DND-41 (cell line): ENCODE results near the gene SLCO2A1.

Experiments used
- ATAC-seq: fragments of 200-7000 bp; cut with Tn5 transposase; 3 replicates; pipeline ENCODE4 v1.9.1; 2021; ENCODE audit warnings: low read depth; ENCODE audit not compliant: insufficient read depth
- DNase-seq: peaks from one replicate; pipeline ENCODE4 v3.0.0-alpha.2; 2020
- H2AFZ ChIP-seq: 2 replicates; pipeline ENCODE4 v1.6.0; 2012; ENCODE audit warnings: low read depth, low read length
- H3K27ac ChIP-seq: 2 replicates; pipeline ENCODE4 v1.5.1; 2012; ENCODE audit warnings: low read length, inconsistent platforms
- H3K27me3 ChIP-seq: fragments of 200-600 bp; sonication (generic); 2 replicates; pipeline ENCODE4 v1.6.0; 2012; ENCODE audit warnings: low read length, mild to moderate bottlenecking, inconsistent platforms; ENCODE audit not compliant: insufficient read depth, poor library complexity
- H3K36me3 ChIP-seq: 2 replicates; pipeline ENCODE4 v1.5.1; 2012; ENCODE audit warnings: low read length, inconsistent platforms; ENCODE audit not compliant: insufficient read depth
- H3K4me1 ChIP-seq: 2 replicates; pipeline ENCODE4 v1.5.1; 2012; ENCODE audit warnings: mild to moderate bottlenecking, low read length; ENCODE audit not compliant: insufficient read depth
- H3K4me2 ChIP-seq: 2 replicates; pipeline ENCODE4 v1.6.0; 2012; ENCODE audit warnings: mild to moderate bottlenecking, moderate library complexity, low read length, inconsistent platforms; ENCODE audit not compliant: insufficient read depth
- H3K4me3 ChIP-seq, 2 experiments: fragments of 200-600 bp in 1 of 2; shearing (Covaris generic) in 1 of 2; 2 replicates each; pipeline ENCODE4 v1.5.1; 2012 to 2016; ENCODE audit warnings: inconsistent platforms in 2 of 2, low read length in 2 of 2, mild to moderate bottlenecking in 2 of 2, low read depth in 1 of 2, moderate library complexity in 1 of 2
- H3K79me2 ChIP-seq: 2 replicates; pipeline ENCODE4 v1.6.0; 2012; ENCODE audit warnings: low read length, inconsistent platforms; ENCODE audit not compliant: insufficient read depth
- H3K9ac ChIP-seq: 2 replicates; pipeline ENCODE4 v1.6.0; 2012; ENCODE audit warnings: low read depth, mild to moderate bottlenecking, inconsistent platforms, low read length, moderate library complexity
- H3K9me3 ChIP-seq: 2 replicates; pipeline ENCODE4 v1.5.1; 2012; ENCODE audit warnings: low read length, moderate library complexity, mild to moderate bottlenecking, inconsistent platforms; ENCODE audit not compliant: insufficient read depth, severe bottlenecking
- H4K20me1 ChIP-seq: 2 replicates; pipeline ENCODE4 v1.6.0; 2012; ENCODE audit warnings: low read length; ENCODE audit not compliant: insufficient read depth
- EZH2 ChIP-seq: IDR thresholded peaks from 3 replicates; pipeline ENCODE4 v1.6.1; 2012; ENCODE audit warnings: borderline replicate concordance, low read depth, mild to moderate bottlenecking, moderate library complexity, low read length, inconsistent platforms; ENCODE audit not compliant: severe bottlenecking
- TF ChIP-seq, protein P1 (sequence below): IDR thresholded peaks from 2 replicates; pipeline ENCODE4 v1.5.1; 2012; ENCODE audit warnings: borderline replicate concordance, low read length, moderate library complexity, mild to moderate bottlenecking; ENCODE audit not compliant: poor library complexity, severe bottlenecking; ENCODE audit errors: extremely low read depth

SLCO2A1 gene

DNA sequence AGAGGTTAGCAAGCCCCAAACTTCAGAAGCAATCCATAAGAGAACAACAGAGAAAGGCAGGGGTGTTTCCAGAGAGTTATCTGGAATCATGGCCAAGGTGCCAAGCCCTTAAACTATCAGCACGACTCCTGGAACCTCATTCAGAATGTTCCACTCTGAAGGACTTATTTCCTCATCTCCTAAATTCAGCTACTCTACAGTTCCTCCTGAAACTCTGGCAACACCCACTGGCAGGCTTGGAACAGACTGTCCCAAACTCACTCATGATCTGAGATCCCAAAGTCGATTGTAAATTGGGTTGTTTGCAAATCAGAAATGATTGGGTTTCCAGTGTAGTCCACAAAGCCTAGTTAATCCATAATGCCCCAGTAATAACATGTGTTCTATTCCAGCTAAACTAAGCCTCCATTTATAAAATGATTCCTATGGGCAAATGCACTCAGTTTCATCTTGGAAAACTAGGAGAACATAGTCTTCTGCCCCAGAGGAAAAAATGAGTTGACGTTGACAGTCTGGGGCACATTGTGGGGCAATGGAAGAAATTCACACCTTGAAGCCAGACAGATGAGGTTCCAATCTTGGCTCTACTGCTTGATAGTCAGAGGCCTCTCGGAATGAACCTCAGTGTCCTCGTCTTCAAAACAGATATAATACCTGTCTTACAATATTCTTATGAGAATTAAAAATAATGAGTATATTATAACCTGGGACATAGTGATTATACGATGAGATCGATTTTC, 65.9 kb downstream of the SLCO2A1 start:
- no peak for ATAC-seq
- H3K9me3 ChIP-seq, result no peaks in the 10 kb centered on the region
- H3K36me3 ChIP-seq, result no peaks in the 10 kb centered on the region
- no peak overlapping the region for H2AFZ ChIP-seq
- no peak for DNase-seq
- no peaks in the 10 kb centered on the region for H4K20me1 ChIP-seq
- no peak overlapping the region for H3K27ac ChIP-seq
- H3K79me2 ChIP-seq, result no peaks in the 10 kb centered on the region
- no peak overlapping the region for H3K4me2 ChIP-seq
- H3K9ac ChIP-seq, result no peak overlapping the region
- TF ChIP-seq, protein P1, sequence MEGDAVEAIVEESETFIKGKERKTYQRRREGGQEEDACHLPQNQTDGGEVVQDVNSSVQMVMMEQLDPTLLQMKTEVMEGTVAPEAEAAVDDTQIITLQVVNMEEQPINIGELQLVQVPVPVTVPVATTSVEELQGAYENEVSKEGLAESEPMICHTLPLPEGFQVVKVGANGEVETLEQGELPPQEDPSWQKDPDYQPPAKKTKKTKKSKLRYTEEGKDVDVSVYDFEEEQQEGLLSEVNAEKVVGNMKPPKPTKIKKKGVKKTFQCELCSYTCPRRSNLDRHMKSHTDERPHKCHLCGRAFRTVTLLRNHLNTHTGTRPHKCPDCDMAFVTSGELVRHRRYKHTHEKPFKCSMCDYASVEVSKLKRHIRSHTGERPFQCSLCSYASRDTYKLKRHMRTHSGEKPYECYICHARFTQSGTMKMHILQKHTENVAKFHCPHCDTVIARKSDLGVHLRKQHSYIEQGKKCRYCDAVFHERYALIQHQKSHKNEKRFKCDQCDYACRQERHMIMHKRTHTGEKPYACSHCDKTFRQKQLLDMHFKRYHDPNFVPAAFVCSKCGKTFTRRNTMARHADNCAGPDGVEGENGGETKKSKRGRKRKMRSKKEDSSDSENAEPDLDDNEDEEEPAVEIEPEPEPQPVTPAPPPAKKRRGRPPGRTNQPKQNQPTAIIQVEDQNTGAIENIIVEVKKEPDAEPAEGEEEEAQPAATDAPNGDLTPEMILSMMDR, result no peak
- TF ChIP-seq EZH2, result no peak
- no peaks in the 10 kb centered on the region for H3K4me1 ChIP-seq
- no peaks in the 10 kb centered on the region for H3K27me3 ChIP-seq
- no peak overlapping the region for H3K4me3 ChIP-seq

GRCh38 chr3:133962849-133963248, 66.9 kb downstream of the SLCO2A1 start:
- H3K79me2 ChIP-seq, result no peaks in the 10 kb centered on the region
- TF ChIP-seq EZH2, result no peak
- TF ChIP-seq, protein P1, result no peak
- ATAC-seq (no peak), DNase-seq (no peak)
- no peaks in the 10 kb centered on the region for H3K9me3 ChIP-seq
- H3K4me2 ChIP-seq, result no peak overlapping the region
- no peaks in the 10 kb centered on the region for H4K20me1 ChIP-seq
- no peak overlapping the region for H3K9ac ChIP-seq
- H3K4me3 ChIP-seq, result no peak overlapping the region
- no peak overlapping the region for H3K27ac ChIP-seq
- no peaks in the 10 kb centered on the region for H3K27me3 ChIP-seq
- H3K4me1 ChIP-seq, result no peaks in the 10 kb centered on the region
- no peak overlapping the region for H2AFZ ChIP-seq
- no peaks in the 10 kb centered on the region for H3K36me3 ChIP-seq

- Histone ChIP-seq H3K4me1 (no peaks in the 10 kb centered on the region), H4K20me1 (no peaks in the 10 kb centered on the region), H3K4me3 (no peak overlapping the region), H3K27me3 (no peaks in the 10 kb centered on the region), H3K9me3 (no peaks in the 10 kb centered on the region), H3K4me2 (no peak overlapping the region), H3K9ac (no peak overlapping the region), H2AFZ (no peak overlapping the region), H3K36me3 (no peaks in the 10 kb centered on the region), H3K79me2 (no peaks in the 10 kb centered on the region), H3K27ac (no peak overlapping the region)
- DNase-seq (no peak), ATAC-seq (no peak)
- TF ChIP-seq EZH2, result no peak
- TF ChIP-seq, protein P1, result no peak
These were observed 71.5 kb downstream of the SLCO2A1 start for GRCh38 chr3:133958071-133958805.
